Thyroid gland (tissue), 4 donors: ENCODE measurements around the gene ASIP.

ENCODE experiments used
- POLR2A ChIP-seq, 2 donors: fragments of 450-650 bp; IDR thresholded peaks; one replicate each; pipeline ENCODE4 v1.6.1; 2017; ENCODE audit warnings: antibody characterized with exemption in 2 of 2, mild to moderate bottlenecking in 2 of 2, moderate library complexity in 1 of 2
- TF ChIP-seq, protein P1 (sequence below), 6 experiments: fragments of 200-600 bp in 3 of 6; fragments of 450-650 bp in 3 of 6; sonication (generic) in 3 of 6; IDR thresholded peaks; one replicate each; pipeline ENCODE4 v1.5.1; 2016 to 2019; ENCODE audit warnings: antibody characterized with exemption in 6 of 6, mild to moderate bottlenecking in 2 of 6, inconsistent platforms in 1 of 6, moderate library complexity in 1 of 6

DNA sequence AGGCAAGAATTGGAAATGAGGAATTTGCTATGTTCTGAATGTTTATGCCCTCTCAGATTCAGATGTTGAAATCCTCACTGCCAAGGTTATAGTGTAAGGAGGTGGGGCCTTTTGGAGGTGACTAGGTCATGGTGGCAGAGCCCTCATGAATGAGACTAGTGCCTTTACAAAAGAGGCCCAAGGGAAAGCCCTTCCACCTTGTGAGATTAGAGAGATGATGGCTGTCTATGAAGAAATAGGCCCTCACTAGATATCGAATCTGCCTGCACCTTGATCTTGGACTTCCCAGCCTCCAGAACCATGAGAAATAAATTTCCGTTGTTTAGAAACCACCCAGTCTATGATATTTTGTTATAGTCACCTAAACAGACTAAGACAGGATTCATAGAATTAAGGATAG, 10.4 kb downstream of the ASIP start:
- no peak for TF ChIP-seq POLR2A (IDR thresholded peaks at IDR 0.05)
- TF ChIP-seq, protein P1, sequence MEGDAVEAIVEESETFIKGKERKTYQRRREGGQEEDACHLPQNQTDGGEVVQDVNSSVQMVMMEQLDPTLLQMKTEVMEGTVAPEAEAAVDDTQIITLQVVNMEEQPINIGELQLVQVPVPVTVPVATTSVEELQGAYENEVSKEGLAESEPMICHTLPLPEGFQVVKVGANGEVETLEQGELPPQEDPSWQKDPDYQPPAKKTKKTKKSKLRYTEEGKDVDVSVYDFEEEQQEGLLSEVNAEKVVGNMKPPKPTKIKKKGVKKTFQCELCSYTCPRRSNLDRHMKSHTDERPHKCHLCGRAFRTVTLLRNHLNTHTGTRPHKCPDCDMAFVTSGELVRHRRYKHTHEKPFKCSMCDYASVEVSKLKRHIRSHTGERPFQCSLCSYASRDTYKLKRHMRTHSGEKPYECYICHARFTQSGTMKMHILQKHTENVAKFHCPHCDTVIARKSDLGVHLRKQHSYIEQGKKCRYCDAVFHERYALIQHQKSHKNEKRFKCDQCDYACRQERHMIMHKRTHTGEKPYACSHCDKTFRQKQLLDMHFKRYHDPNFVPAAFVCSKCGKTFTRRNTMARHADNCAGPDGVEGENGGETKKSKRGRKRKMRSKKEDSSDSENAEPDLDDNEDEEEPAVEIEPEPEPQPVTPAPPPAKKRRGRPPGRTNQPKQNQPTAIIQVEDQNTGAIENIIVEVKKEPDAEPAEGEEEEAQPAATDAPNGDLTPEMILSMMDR (IDR thresholded peaks at IDR 0.05) = no peak
